ENCODE results near the gene COMMD9. TPM values are rescaled to one million over a fixed set of nuclear protein-coding genes. Genes with fewer than 3 reads are reported as not detected.

The COMMD9 gene
- total and polyA plus RNA-seq, 2 donors (not counting 1 experiment from before 2014, with no cell fraction given), result 15.4 to 56.1 TPM

DNA sequence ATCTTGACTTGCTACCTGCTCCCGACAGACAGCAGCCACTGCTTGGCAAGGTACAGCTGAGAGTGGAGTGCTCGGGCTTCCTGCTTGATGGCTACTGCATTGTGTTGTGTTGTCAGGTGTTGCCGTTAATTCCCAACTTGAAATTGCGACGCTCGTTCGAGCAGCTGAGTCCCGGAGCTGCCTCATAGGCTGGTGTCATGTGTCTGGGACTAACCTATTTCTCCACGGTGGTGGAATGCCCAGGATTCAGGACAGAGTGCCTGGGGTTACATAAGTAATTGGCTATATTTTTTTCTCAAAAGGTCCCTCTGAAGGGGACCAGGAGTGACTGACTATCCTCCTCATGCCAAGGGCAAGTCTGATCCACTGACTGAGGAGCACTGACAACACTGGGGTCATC is 18.5 kb downstream of the COMMD9 start:
- Histone ChIP-seq H3K9ac (ENCODE audit: insufficient read depth, low read length) (no peak overlapping the region), H2AFZ (ENCODE audit: low read length) (no peak overlapping the region), H3K4me1 (ENCODE audit: control insufficient read depth, extremely low read depth, insufficient read depth, low read length) (no peaks in the 10 kb centered on the region), H3K27ac (ENCODE audit: insufficient read depth, low read length) (no peak overlapping the region), H3K27me3 (ENCODE audit: control insufficient read depth, insufficient read depth, low read length) (no peaks in the 10 kb centered on the region), H3K4me3 (replicated peaks in 1 of 4; ENCODE audit: control extremely low read depth in 1 of 4, insufficient read depth in 1 of 4, low read depth in 3 of 4, low read length in 4 of 4) (no peak overlapping the region), H3K36me3 (ENCODE audit: control insufficient read depth, insufficient read depth, low read length) (peaks cover 4% of the 10 kb centered on the region), H3K4me2 (ENCODE audit: extremely low read depth, insufficient read depth, low read length) (no peak overlapping the region), H3K9me3 (ENCODE audit: control insufficient read depth, insufficient read depth, low read depth, low read length) (no peaks in the 10 kb centered on the region), H4K20me1 (ENCODE audit: control insufficient read depth, extremely low read depth, insufficient read depth, low read length) (no peaks in the 10 kb centered on the region), H3K79me2 (ENCODE audit: control insufficient read depth, insufficient read depth, low read length) (no peaks in the 10 kb centered on the region)
- TF ChIP-seq, protein P1, sequence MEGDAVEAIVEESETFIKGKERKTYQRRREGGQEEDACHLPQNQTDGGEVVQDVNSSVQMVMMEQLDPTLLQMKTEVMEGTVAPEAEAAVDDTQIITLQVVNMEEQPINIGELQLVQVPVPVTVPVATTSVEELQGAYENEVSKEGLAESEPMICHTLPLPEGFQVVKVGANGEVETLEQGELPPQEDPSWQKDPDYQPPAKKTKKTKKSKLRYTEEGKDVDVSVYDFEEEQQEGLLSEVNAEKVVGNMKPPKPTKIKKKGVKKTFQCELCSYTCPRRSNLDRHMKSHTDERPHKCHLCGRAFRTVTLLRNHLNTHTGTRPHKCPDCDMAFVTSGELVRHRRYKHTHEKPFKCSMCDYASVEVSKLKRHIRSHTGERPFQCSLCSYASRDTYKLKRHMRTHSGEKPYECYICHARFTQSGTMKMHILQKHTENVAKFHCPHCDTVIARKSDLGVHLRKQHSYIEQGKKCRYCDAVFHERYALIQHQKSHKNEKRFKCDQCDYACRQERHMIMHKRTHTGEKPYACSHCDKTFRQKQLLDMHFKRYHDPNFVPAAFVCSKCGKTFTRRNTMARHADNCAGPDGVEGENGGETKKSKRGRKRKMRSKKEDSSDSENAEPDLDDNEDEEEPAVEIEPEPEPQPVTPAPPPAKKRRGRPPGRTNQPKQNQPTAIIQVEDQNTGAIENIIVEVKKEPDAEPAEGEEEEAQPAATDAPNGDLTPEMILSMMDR (conservative IDR thresholded peaks at IDR 0.05 in 1 of 2, IDR thresholded peaks at IDR 0.05 in 1 of 2; ENCODE audit: low read depth in 1 of 2, low read length in 2 of 2), result no peak
- TF ChIP-seq EZH2 (IDR thresholded peaks at IDR 0.05; ENCODE audit: low read length, missing control alignments), result no peak
- no peak for DNase-seq (ENCODE audit: low read depth in 2 of 2)

DNA sequence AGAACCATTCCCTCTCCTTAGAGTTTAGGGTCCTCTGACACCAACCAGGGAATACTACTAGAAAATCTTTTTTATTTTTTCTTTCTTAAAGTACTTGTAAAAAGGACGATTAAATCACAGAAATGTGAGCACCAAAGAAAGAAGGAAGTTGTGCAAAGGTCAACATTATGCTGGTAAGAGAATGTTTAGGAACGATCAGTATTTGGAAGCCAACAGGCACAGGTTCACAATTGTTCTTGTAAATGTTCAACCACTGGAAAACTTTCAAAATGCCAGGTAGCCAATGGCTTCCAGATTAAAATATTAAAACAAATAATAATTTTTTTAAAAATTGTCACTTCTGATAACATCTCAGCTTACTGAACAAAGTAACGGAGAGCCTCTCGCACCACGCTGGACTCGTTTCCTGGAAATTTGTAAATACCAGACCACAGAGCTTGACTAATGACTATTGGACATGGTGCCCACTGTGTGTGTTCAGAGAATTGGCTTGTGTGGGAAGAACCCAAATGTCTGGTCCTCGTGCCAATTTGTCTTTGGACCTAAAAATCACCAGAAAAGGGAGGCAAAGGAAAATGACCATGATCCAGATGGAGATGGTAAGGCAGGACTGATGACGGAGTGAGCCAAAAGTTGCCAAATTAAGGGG is 20.8 kb downstream of the COMMD9 start:
- H3K27me3 ChIP-seq (ENCODE audit: control insufficient read depth, insufficient read depth, low read length), result no peaks in the 10 kb centered on the region
- no peak overlapping the region for H3K27ac ChIP-seq (ENCODE audit: insufficient read depth, low read length)
- H3K4me2 ChIP-seq (ENCODE audit: extremely low read depth, insufficient read depth, low read length), result no peak overlapping the region
- TF ChIP-seq, protein P1 (conservative IDR thresholded peaks at IDR 0.05 in 1 of 2, IDR thresholded peaks at IDR 0.05 in 1 of 2; ENCODE audit: low read depth in 1 of 2, low read length in 2 of 2), result no peak
- no peak for TF ChIP-seq EZH2 (IDR thresholded peaks at IDR 0.05; ENCODE audit: low read length, missing control alignments)
- H3K9me3 ChIP-seq (ENCODE audit: control insufficient read depth, insufficient read depth, low read depth, low read length), result no peaks in the 10 kb centered on the region
- no peak for DNase-seq (ENCODE audit: low read depth in 2 of 2)
- H3K9ac ChIP-seq (ENCODE audit: insufficient read depth, low read length), result no peak overlapping the region
- H3K79me2 ChIP-seq (ENCODE audit: control insufficient read depth, insufficient read depth, low read length), result no peaks in the 10 kb centered on the region
- no peaks in the 10 kb centered on the region for H4K20me1 ChIP-seq (ENCODE audit: control insufficient read depth, extremely low read depth, insufficient read depth, low read length)
- no peaks in the 10 kb centered on the region for H3K4me1 ChIP-seq (ENCODE audit: control insufficient read depth, extremely low read depth, insufficient read depth, low read length)
- no peak overlapping the region for H3K4me3 ChIP-seq (replicated peaks in 1 of 4; ENCODE audit: control extremely low read depth in 1 of 4, insufficient read depth in 1 of 4, low read depth in 3 of 4, low read length in 4 of 4)
- no peaks in the 10 kb centered on the region for H3K36me3 ChIP-seq (ENCODE audit: control insufficient read depth, insufficient read depth, low read length)
- no peak overlapping the region for H2AFZ ChIP-seq (ENCODE audit: low read length)

DNA sequence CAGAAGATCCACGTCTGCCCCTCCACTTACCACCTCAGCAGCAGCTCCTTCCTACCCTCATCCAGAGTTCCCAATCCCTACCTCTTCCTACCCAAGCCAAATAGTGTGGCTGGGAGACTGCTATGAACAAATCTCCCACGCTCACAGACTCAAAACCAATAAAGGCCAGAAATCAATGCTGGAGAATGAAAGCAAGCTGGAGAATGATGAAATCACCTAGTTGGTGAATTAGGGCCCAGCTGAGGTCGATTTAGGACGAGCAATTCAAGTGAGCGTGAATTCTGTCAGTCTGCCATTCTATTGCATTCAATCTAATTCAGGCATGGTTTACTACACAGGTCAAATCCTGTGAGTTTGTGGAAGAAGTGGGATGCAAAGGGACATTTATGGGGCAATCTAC is 22.5 kb downstream of the COMMD9 start:
- no peak overlapping the region for H3K9ac ChIP-seq (ENCODE audit: insufficient read depth, low read length)
- no peak for DNase-seq (ENCODE audit: low read depth in 2 of 2)
- no peak for TF ChIP-seq EZH2 (IDR thresholded peaks at IDR 0.05; ENCODE audit: low read length, missing control alignments)
- TF ChIP-seq, protein P1 (conservative IDR thresholded peaks at IDR 0.05 in 1 of 2, IDR thresholded peaks at IDR 0.05 in 1 of 2; ENCODE audit: low read depth in 1 of 2, low read length in 2 of 2), result no peak
- H3K27me3 ChIP-seq (ENCODE audit: control insufficient read depth, insufficient read depth, low read length), result no peaks in the 10 kb centered on the region
- no peak overlapping the region for H3K4me3 ChIP-seq (replicated peaks in 1 of 4; ENCODE audit: control extremely low read depth in 1 of 4, insufficient read depth in 1 of 4, low read depth in 3 of 4, low read length in 4 of 4)
- no peaks in the 10 kb centered on the region for H4K20me1 ChIP-seq (ENCODE audit: control insufficient read depth, extremely low read depth, insufficient read depth, low read length)
- no peak overlapping the region for H3K27ac ChIP-seq (ENCODE audit: insufficient read depth, low read length)
- no peaks in the 10 kb centered on the region for H3K4me1 ChIP-seq (ENCODE audit: control insufficient read depth, extremely low read depth, insufficient read depth, low read length)
- H3K9me3 ChIP-seq (ENCODE audit: control insufficient read depth, insufficient read depth, low read depth, low read length), result no peaks in the 10 kb centered on the region
- no peaks in the 10 kb centered on the region for H3K36me3 ChIP-seq (ENCODE audit: control insufficient read depth, insufficient read depth, low read length)
- H3K79me2 ChIP-seq (ENCODE audit: control insufficient read depth, insufficient read depth, low read length), result no peaks in the 10 kb centered on the region
- H2AFZ ChIP-seq (ENCODE audit: low read length), result no peak overlapping the region
- H3K4me2 ChIP-seq (ENCODE audit: extremely low read depth, insufficient read depth, low read length), result no peak overlapping the region
